Measurements from ENCODE around the gene CHI3L1.

DNA sequence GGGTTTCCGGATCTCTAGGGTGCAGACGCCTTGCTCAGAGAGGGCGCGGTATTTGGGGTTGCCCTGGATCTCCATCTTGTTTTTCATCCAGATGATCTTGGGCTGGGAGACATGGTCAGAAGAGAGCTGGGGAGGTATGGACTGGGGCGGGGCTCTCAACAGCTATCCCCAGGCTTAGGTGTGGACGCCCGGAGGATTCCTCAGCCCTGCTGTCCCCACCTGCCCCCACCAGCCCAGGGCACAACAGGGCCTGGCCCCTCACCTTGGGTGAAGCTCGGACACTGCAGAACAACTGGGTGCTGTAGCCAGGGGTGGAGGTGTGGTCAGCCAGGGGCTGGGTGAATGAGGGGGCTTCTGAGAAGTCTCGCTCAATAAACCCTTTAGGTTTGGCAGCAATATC lies 17.5 kb downstream of the CHI3L1 start:
- TF ChIP-seq, protein P1, sequence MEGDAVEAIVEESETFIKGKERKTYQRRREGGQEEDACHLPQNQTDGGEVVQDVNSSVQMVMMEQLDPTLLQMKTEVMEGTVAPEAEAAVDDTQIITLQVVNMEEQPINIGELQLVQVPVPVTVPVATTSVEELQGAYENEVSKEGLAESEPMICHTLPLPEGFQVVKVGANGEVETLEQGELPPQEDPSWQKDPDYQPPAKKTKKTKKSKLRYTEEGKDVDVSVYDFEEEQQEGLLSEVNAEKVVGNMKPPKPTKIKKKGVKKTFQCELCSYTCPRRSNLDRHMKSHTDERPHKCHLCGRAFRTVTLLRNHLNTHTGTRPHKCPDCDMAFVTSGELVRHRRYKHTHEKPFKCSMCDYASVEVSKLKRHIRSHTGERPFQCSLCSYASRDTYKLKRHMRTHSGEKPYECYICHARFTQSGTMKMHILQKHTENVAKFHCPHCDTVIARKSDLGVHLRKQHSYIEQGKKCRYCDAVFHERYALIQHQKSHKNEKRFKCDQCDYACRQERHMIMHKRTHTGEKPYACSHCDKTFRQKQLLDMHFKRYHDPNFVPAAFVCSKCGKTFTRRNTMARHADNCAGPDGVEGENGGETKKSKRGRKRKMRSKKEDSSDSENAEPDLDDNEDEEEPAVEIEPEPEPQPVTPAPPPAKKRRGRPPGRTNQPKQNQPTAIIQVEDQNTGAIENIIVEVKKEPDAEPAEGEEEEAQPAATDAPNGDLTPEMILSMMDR (IDR thresholded peaks at IDR 0.05) = no peak
- TF ChIP-seq POLR2A (IDR thresholded peaks at IDR 0.05) = no peak
